Measurements from ENCODE around the gene KEAP1.

DNA sequence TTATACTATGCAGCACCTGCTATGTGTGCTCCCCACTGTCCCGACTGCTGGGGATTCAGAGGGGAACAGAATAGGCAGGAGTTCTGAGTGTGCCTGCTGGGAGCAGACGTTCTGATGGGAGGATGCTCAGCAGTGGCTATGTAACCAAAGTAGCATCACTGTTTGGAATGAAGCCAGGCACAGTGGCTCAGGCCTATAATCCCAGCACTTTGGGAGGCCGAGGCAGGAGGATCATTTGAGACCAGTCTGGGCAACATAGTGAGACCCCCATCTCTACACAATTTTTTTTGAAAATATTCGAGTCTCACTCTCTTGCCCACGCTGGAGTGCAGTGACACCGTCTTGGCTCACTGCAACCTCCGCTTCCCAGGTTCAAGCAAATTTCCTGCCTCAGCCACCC is 46.6 kb upstream of the KEAP1 start:
- TF ChIP-seq, protein P1, sequence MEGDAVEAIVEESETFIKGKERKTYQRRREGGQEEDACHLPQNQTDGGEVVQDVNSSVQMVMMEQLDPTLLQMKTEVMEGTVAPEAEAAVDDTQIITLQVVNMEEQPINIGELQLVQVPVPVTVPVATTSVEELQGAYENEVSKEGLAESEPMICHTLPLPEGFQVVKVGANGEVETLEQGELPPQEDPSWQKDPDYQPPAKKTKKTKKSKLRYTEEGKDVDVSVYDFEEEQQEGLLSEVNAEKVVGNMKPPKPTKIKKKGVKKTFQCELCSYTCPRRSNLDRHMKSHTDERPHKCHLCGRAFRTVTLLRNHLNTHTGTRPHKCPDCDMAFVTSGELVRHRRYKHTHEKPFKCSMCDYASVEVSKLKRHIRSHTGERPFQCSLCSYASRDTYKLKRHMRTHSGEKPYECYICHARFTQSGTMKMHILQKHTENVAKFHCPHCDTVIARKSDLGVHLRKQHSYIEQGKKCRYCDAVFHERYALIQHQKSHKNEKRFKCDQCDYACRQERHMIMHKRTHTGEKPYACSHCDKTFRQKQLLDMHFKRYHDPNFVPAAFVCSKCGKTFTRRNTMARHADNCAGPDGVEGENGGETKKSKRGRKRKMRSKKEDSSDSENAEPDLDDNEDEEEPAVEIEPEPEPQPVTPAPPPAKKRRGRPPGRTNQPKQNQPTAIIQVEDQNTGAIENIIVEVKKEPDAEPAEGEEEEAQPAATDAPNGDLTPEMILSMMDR (IDR thresholded peaks at IDR 0.05; ENCODE audit: low read depth, low read length), result no peak
- TF ChIP-seq MYC (IDR thresholded peaks at IDR 0.05; ENCODE audit: low read depth, low read length), result no peak
- TF ChIP-seq, protein P2, sequence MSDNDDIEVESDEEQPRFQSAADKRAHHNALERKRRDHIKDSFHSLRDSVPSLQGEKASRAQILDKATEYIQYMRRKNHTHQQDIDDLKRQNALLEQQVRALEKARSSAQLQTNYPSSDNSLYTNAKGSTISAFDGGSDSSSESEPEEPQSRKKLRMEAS (IDR thresholded peaks at IDR 0.05; ENCODE audit: low read depth, low read length), result no peak

Measured in NB4 (cell line).